Hepatocyte (in vitro differentiated cells): ENCODE results near the gene PNPT1. TPM values are rescaled to one million over a fixed set of nuclear protein-coding genes. Genes with fewer than 3 reads are reported as not detected.
"Not testable (repeated sequence)": the region's sequence is repeated elsewhere in the genome, so short reads cannot be mapped to it uniquely, and the experiment has no call there.

Experiments
- DNase-seq: peaks from one replicate; pipeline ENCODE4 v3.0.0-alpha.2; 2016; ENCODE audit warnings: low spot score
- H2AFZ ChIP-seq: fragments of 200-600 bp; sonication (generic); 2 replicates; pipeline ENCODE4 v1.6.0; 2016; ENCODE audit warnings: antibody characterized with exemption, mild to moderate bottlenecking
- H3K27ac ChIP-seq: fragments of 200-600 bp; sonication (generic); 2 replicates; pipeline ENCODE4 v1.5.1; 2016; ENCODE audit warnings: mild to moderate bottlenecking
- H3K27me3 ChIP-seq: fragments of 200-600 bp; sonication (generic); 2 replicates; pipeline ENCODE4 v1.6.1; 2016
- H3K36me3 ChIP-seq: fragments of 200-600 bp; sonication (generic); replicated peaks from 2 replicates; pipeline ENCODE4 v1.5.1; 2016; ENCODE audit warnings: low read depth; ENCODE audit not compliant: insufficient read depth
- H3K4me1 ChIP-seq: fragments of 200-600 bp; sonication (generic); 2 replicates; pipeline ENCODE4 v1.5.1; 2016; ENCODE audit warnings: mild to moderate bottlenecking, moderate library complexity; ENCODE audit not compliant: insufficient read depth
- H3K4me2 ChIP-seq: fragments of 200-600 bp; sonication (generic); 2 replicates; pipeline ENCODE4 v1.6.0; 2016
- H3K4me3 ChIP-seq: fragments of 200-600 bp; sonication (generic); 2 replicates; pipeline ENCODE4 v1.5.1; 2016; ENCODE audit warnings: mild to moderate bottlenecking
- H3K79me2 ChIP-seq: fragments of 200-600 bp; sonication (generic); 2 replicates; pipeline ENCODE4 v1.6.0; 2017; ENCODE audit warnings: mild to moderate bottlenecking
- H3K9me2 ChIP-seq: fragments of 200-600 bp; sonication (generic); replicated peaks from 2 replicates; pipeline ENCODE4 v1.6.0; 2017; ENCODE audit warnings: mild to moderate bottlenecking; ENCODE audit not compliant: insufficient read depth
- H3K9me3 ChIP-seq: fragments of 200-600 bp; sonication (generic); 2 replicates; pipeline ENCODE4 v1.5.1; 2016; ENCODE audit warnings: low read depth, mild to moderate bottlenecking
- H4K20me1 ChIP-seq: fragments of 200-600 bp; sonication (generic); 2 replicates; pipeline ENCODE4 v1.6.0; 2016; ENCODE audit warnings: mild to moderate bottlenecking; ENCODE audit not compliant: insufficient read depth, poor library complexity, severe bottlenecking
- EZH2 ChIP-seq: fragments of 200-600 bp; sonication (generic); IDR thresholded peaks from 2 replicates; pipeline ENCODE4 v1.6.1; 2016; ENCODE audit warnings: antibody characterized with exemption, mild to moderate bottlenecking, borderline replicate concordance
- EZH2phosphoT487 ChIP-seq: fragments of 200-600 bp; sonication (generic); IDR thresholded peaks from one replicate; pipeline ENCODE4 v1.6.1; 2018; ENCODE audit warnings: antibody characterized with exemption, mild to moderate bottlenecking, low read depth, moderate library complexity; ENCODE audit not compliant: unreplicated experiment, severe bottlenecking
- WGBS: methylation state at CpG from one replicate; pipeline ENCODE4 v1.1.6; 2016; ENCODE audit warnings: low lambda C conversion rate; ENCODE audit errors: missing lambda C conversion rate; 5-methylcytosine and 5-hydroxymethylcytosine counted together
- polyA plus RNA-seq: library from polyadenylated mRNA; unstranded; fragments of >200 nt; fragmentation: Nextera tagmentation; extraction: Ambion mirVana; gene quantifications from 2 replicates; pipeline ENCODE4 v1.2.1, GENCODE V29; 2016
- total RNA-seq: library from RNA; depleted of rRNA; stranded (reverse); fragments of >200 nt; gene quantifications from 2 replicates; pipeline ENCODE4 v1.2.3, GENCODE V29; 2014
- TF ChIP-seq, protein P1 (sequence below): fragments of 200-600 bp; sonication (generic); IDR thresholded peaks from 2 replicates; pipeline ENCODE4 v1.5.1; 2016; ENCODE audit warnings: antibody characterized with exemption, mild to moderate bottlenecking; ENCODE audit not compliant: poor library complexity

Gene PNPT1
- total and polyA plus RNA-seq, 2 experiments from 2014 or later, result 15.6 to 23.7 TPM

DNA sequence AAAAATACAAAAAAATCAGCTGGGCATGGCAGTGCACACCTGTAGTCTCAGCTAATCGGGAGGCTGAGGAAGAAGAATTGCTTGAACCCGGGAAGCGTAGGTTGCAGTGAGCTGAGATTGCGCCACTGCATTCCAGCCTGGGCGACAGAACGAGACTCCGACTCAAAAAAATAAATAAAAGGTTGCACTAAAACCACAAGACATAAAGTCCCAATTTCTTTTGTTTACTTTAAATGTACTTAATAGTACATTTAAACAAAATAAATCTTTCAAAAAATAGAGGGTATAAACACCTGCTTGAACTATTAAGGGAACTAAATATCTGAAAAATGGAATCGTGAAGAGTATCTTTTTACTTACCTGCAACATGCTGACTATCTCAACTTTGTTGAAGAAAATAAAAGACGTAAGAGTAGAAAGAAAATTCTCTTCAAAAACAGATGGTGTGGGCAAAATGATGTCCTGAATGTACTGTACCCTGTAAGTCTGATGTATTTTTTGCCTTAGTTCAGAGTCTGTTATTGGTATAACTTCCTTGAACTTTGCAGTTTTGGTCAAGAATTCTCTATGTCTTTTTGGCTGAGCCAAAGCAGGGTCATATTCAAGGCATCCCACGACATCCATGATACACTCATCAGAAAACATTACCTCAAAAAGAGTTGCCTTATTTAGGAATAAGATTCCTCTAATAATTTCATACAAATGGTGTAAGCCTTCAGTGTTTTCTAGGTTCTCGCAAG is 95.4 kb downstream of the PNPT1 start:
- H4K20me1 ChIP-seq, result peaks cover 5% of the 10 kb centered on the region
- peaks cover 4% of the 10 kb centered on the region for H3K4me1 ChIP-seq
- WGBS, result 83% methylated on average over 11 of the region's 11 CpGs
- H3K9me2 ChIP-seq, result no peaks in the 10 kb centered on the region
- H3K4me2 ChIP-seq, result no peak overlapping the region
- peaks cover 86% of the 10 kb centered on the region for H3K79me2 ChIP-seq
- H3K4me3 ChIP-seq, result no peak overlapping the region
- H2AFZ ChIP-seq, result no peak overlapping the region
- peaks cover 5% of the 10 kb centered on the region for H3K36me3 ChIP-seq
- H3K27ac ChIP-seq, result no peak overlapping the region
- no peak for DNase-seq
- TF ChIP-seq, protein P1, sequence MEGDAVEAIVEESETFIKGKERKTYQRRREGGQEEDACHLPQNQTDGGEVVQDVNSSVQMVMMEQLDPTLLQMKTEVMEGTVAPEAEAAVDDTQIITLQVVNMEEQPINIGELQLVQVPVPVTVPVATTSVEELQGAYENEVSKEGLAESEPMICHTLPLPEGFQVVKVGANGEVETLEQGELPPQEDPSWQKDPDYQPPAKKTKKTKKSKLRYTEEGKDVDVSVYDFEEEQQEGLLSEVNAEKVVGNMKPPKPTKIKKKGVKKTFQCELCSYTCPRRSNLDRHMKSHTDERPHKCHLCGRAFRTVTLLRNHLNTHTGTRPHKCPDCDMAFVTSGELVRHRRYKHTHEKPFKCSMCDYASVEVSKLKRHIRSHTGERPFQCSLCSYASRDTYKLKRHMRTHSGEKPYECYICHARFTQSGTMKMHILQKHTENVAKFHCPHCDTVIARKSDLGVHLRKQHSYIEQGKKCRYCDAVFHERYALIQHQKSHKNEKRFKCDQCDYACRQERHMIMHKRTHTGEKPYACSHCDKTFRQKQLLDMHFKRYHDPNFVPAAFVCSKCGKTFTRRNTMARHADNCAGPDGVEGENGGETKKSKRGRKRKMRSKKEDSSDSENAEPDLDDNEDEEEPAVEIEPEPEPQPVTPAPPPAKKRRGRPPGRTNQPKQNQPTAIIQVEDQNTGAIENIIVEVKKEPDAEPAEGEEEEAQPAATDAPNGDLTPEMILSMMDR, result no peak
- TF ChIP-seq EZH2phosphoT487, result no peak
- no peak for TF ChIP-seq EZH2
- no peaks in the 10 kb centered on the region for H3K9me3 ChIP-seq
- H3K27me3 ChIP-seq, result no peaks in the 10 kb centered on the region

DNA sequence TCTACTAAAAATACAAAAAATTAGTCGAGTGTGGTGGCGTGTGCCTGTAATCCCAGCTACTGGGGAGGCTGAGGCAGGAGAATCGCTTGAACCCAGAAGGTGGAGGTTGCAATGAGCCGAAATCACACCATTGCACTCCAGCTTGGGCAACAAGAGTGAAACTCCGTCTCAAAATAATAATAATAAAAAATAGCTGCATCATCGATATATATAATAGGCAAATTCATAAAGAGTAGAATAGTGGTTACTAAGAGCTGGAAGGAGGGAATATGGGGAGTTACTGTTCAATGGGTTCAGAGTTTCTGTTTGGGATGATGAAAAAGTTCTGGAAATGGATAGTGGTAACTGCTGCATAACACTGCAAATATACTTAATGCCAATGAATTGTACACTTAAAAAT is 96.8 kb downstream of the PNPT1 start:
- not testable (repeated sequence) for H3K36me3 ChIP-seq, DNase-seq, H3K27me3 ChIP-seq, H2AFZ ChIP-seq, H3K4me3 ChIP-seq, H3K9me3 ChIP-seq, H3K4me2 ChIP-seq, H3K27ac ChIP-seq, H3K4me1 ChIP-seq, H3K9me2 ChIP-seq, H4K20me1 ChIP-seq
- peaks cover 87% of the 10 kb centered on the region for H3K79me2 ChIP-seq
- 98% methylated on average over 6 of the region's 6 CpGs for WGBS

DNA sequence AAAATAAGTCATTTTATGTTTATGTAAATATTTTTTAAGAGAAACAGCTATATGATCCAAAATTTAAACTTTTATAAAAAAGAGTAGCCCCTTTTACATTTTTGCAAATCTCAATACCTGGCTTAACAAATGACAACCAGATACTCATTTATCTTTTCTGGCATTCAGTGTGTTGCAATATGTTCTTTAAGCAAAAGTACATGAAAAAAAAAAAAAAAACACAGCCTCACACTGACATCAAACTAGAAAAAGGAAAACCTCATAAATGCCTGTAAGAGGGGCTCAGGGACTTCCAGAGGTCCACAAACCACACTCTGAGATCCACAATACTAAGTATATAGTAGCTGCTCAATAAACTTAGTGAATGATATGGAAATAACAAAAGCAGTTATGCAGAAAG is 98.1 kb downstream of the PNPT1 start:
- Histone ChIP-seq H4K20me1 (no peaks in the 10 kb centered on the region), H3K9me3 (no peaks in the 10 kb centered on the region), H3K36me3 (peaks cover 5% of the 10 kb centered on the region), H3K4me3 (no peak overlapping the region), H3K27me3 (no peaks in the 10 kb centered on the region), H3K9me2 (no peaks in the 10 kb centered on the region), H3K79me2 (peaks cover 88% of the 10 kb centered on the region), H3K27ac (no peak overlapping the region), H3K4me2 (no peak overlapping the region), H3K4me1 (peaks cover 4% of the 10 kb centered on the region), H2AFZ (no peak overlapping the region)
- DNase-seq, result no peak
- no peak for TF ChIP-seq EZH2
- TF ChIP-seq EZH2phosphoT487, result no peak
- TF ChIP-seq, protein P1, result no peak

DNA sequence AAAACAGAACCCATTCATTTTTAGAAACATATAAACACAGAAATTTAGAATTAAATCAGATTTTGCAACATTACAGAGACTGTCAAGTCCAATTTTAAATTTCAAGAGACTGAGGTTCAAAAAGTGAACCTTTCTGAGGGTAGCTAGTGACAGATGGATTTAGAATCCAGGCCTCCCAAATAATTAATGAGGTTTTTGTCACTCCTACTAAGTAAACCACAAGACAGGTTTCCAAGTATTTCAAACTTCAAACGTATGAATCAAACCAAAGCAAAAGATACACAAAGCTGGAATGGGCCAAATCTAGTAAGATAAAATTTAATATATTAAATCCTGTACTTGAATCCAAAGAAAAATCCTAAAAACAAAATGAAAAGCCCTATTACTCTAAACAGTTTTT is 101.5 kb downstream of the PNPT1 start:
- no peaks in the 10 kb centered on the region for H3K9me2 ChIP-seq
- H2AFZ ChIP-seq, result no peak overlapping the region
- TF ChIP-seq, protein P1, result no peak
- no peak for TF ChIP-seq EZH2
- no peak for TF ChIP-seq EZH2phosphoT487
- H3K9me3 ChIP-seq, result no peaks in the 10 kb centered on the region
- no peak overlapping the region for H3K27ac ChIP-seq
- WGBS, result 59% methylated on average over 1 of the region's 1 CpG
- no peak overlapping the region for H3K4me2 ChIP-seq
- no peaks in the 10 kb centered on the region for H4K20me1 ChIP-seq
- peaks cover 3% of the 10 kb centered on the region for H3K36me3 ChIP-seq
- no peak overlapping the region for H3K4me3 ChIP-seq
- H3K27me3 ChIP-seq, result no peaks in the 10 kb centered on the region
- peaks cover 4% of the 10 kb centered on the region for H3K4me1 ChIP-seq
- no peak for DNase-seq
- H3K79me2 ChIP-seq, result peaks cover 84% of the 10 kb centered on the region
